Cerebellar nuclear complex (tissue), 1 donor: ENCODE results near the gene GALNT13.
"Not testable (repeated sequence)": the region's sequence is repeated elsewhere in the genome, so short reads cannot be mapped to it uniquely, and the experiment has no call there.

Source experiments
- DNase-seq, 2 experiments: peaks; one replicate each; lab custom pipeline; 2025; lab: John Stamatoyannopoulos, UW

The GALNT13 gene

DNA sequence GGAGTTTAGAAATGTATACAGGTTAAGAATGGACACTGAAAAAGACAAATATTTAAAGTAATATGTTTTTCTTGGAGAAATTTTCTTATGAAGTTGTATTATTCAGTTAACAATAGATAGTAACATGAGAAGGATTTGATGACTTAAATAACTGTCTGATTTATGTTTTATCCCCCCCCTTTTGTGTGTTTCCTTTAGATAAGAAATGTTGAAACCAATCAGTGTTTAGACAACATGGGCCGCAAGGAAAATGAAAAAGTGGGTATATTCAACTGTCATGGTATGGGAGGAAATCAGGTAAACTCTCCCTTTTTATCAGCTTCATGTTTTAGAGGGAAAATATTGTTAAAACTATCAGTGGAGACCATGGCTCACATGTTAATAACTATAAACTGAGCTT, 537.1 kb downstream of the GALNT13 start:
- no peak for DNase-seq

- DNase-seq, result no peak
These were observed 550.5 kb downstream of the GALNT13 start for GRCh38 chr2:154422251-154422650.

GRCh38 chr2:154425994-154426393, 554.3 kb downstream of the GALNT13 start:
- no peak for DNase-seq

DNA sequence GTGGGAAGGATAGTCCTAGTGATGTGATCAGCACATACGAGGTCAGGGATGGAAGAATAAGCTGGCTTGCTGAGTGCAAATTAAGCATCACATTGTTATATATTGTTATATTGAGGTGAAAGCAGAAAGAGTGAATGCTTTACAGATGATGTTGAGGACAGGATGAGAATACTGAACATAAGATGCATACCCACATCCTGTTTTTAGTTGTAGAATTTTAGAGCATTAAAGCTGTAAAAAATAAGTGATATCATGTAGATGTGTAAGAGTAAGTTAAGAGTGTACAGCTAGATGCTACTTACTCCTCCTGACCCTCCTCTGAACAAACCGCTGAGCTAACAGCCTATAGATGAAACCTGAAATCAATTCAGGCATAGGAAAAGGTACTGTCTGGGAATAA, 555.7 kb downstream of the GALNT13 start:
- DNase-seq, result no peak

DNA sequence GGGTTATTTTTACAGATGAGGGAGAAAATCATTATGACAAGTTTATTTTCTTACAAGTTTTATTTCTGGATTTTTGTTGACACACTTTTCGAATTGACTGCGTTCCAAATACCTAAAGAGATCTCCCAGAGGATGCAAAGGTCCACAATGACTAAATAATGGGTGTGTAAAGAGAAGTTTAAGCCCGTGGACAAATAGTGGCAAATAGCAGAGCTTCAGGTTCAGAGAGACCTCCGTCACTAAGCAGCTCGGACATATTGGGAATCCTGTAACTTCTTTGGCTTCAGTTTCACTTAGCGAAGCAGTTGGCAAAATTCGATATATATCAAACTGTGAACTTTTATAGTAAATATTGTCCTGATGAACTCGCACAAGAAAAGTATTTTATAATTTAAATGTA, 556.3 kb downstream of the GALNT13 start:
- DNase-seq, result no peak

DNA sequence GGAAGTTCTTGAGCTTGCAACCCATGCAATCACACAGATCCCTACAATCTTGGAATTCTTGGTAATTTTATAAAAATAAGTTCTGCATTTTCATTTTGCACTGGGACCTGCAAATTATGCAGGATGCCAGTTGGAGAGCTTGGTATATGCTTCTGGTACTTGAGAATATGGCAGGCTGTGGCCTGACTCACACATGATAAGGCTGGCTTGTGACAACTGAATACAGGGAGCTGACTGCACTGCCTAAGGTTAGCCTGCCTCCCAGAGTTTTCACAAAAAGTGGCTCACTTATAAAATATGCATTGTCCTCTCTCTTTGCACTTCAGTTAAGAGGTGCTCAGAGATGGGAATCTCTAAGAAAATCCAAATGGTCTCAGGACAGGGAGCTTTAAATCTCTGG, 561.3 kb downstream of the GALNT13 start:
- DNase-seq, result no peak

DNA sequence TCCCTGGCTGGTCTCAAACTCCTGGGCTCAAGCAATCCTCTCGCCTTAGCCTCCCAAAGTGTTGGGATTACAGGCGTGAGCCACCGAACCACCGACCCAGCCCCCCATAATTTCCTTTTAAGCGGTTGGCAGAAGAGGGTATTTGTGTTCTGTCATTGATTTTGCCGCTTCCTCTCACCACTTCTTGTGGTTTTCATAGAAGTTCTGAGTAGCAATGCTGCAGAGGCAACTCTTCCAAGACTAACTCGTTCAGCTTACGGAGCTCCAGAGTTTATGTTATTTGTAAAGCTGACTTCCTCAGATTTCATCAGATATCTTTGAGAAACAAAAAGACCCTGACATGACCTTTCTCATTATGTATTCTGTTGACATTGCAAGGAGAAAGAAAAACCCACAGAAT, 565.4 kb downstream of the GALNT13 start:
- no peak for DNase-seq

DNA sequence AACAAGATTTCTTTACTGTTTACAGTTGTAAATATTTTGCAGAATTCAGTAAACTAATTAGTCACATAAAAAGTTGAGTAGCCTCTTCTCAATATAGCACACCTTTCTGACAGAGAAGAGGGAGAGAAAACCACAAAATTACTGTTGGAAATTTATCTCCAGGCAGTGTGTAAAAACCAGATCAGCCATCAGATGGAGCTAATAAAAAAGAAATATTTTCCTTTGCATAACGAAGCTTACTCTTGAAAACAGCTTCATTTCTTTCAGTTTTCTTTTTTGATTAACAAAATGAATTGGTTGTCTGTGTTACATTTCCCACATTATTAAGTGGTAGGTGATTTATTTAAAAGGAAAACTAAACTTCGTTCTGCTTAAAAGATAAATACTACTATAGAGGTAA, 567.4 kb downstream of the GALNT13 start:
- DNase-seq, result no peak

DNA sequence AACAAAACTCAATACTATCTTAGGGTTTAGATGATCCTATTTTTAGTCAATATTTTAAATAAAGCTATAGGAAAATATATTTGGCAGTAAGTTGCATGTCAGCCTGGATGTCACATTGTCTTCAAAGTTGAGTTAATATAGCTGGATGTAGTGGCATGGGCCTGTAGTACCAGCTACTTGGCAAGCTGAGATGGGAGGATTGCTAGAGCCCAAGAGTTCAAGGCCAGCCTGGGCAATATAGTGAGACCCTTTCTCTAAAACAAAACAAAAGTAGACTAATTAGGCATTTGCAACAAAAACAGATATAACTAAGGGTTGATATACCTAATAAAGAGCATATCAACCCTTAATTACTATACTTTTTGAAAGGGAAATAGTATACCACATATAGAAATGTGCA, 572.2 kb downstream of the GALNT13 start:
- no peak for DNase-seq

GRCh38 chr2:154446324-154446723, 574.6 kb downstream of the GALNT13 start:
- no peak for DNase-seq

DNA sequence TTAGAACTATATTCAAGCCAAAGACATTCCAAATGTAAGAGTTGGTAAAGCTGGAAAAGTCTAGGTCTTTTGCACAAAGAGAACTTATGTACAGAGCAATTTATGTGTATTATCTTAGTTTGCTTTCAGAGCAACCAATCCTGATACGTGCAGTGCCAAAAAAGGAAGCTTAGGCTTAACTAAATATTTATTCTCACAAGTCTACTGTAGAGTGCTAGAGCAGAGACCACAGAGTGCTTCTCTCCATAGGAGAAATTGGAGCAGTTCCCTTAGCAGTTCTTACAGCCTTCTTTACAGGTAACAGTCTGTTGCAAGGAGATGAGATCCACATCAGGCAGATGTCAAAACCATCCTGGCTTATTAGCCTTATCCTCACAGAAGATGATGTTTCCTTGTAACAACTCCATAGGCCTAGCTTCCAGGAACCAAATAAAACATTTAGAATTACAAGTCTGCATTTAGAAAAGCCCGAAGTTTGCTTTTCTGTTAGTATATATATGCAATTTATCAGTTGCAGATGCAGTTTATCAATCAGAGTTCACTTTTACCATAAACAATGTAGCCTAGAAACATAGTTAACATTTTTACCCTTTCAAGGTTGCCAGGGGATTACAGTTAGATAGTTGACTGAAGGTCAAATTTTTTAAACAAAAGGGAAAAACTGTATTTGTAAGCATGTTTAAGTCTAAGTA, 576.2 kb downstream of the GALNT13 start:
- DNase-seq, result no peak

GRCh38 chr2:154449951-154450658, 578.4 kb downstream of the GALNT13 start:
- no peak for DNase-seq

DNA sequence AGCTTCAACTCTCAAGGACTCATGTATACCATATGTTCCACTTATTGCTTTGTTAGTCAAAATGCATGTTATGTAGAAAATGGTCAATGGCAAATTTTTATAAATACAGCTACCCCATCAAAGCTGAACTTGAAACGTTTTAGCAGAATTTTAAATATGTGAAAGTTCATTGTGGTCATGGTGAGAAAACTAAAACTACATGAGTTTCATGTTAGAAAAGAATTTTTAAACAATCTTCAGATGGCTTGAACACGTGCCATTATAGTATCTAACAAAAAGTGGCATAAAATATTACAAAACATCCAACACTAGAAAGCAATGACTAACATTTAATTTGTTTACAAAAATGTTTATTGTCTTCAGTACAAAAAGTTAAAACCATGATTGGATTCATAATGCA, 580.7 kb downstream of the GALNT13 start:
- DNase-seq, result no peak

DNA sequence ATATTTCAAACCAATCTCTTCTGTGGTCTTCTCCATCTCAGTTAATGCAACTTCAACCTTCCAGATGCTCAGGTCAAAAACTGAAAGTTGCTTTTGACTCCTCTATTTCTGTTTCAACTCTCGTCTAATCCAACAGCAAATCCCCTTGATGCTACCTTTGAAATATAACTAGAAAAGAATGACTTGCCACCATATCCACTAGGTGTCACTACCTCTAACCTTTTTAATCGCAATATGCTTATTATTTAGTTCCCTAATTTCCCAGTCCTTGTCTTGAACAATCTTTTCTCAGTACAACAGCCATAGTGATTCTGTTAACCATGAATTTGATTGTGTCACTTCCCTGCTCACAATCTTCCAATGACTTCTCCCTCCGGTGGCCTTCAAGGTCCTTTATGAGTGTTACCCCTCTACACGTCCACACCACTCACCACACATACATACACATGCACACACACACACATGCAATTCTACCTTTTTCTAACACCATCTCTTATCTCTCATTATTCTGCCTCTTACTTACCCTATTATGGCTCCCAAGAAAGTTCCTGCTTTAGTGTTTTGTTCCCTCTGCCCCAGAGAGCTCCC, 581.3 kb downstream of the GALNT13 start:
- DNase-seq, result no peak

GRCh38 chr2:154455166-154455565, 583.4 kb downstream of the GALNT13 start:
- DNase-seq, result no peak

- no peak for DNase-seq
These were observed 584.1 kb downstream of the GALNT13 start for GRCh38 chr2:154455866-154456265.

DNA sequence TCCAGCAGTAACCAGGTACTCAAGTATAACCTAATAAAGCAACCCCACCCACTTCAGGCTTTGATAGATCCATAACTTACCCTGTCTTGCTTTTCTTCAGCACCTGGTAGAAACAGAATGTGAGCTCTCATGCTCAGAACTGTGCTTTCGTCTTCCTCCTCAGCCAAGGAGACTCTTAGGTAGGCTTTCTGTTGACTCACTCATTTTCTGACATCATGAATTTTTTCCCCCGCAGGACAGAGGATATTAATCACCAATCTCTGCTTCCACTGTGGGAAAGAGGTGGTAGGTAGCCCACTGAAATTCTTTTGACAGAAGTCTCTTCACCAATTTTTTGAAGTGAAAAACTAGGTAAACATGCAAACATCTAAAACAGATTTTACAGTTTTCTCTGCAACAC, 585.6 kb downstream of the GALNT13 start:
- no peak for DNase-seq

DNA sequence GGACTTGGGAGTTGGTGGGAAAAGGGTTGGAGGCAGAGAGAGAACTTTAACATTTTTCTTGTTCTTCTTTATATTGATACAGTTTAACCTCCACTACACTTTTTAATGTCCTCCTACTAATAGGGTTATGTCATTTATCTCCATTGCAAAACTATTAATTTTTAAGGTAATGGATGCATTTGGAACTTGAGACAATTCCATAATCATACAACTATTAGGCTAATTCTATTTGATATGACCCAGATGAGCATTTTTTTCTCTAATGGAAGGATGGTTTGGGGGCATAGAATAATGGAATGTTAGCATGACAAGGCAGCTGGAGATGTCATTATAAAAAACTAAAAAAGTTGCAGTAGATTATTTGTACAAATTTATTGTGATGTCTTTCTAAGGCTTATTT, 587.6 kb downstream of the GALNT13 start:
- no peak for DNase-seq

DNA sequence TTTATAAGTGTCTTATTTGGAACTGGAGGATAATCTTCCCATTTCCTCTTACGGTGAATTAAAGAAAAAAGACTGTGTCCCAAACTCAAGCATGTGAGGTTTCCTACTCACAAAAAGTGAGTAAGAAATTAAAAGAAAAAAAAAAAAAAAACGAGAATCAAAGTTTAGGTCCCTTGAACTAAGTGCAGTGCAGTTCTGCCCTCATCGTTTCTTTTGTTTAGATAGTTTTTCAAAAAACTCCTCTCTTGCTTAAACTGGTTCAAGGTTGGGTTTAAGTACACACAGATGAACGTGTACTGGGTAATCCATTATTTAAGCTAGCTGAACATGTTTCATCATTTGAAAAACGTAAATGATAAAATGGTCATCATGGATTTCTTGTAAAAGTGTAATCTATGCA, 590.9 kb downstream of the GALNT13 start:
- DNase-seq, result no peak

DNA sequence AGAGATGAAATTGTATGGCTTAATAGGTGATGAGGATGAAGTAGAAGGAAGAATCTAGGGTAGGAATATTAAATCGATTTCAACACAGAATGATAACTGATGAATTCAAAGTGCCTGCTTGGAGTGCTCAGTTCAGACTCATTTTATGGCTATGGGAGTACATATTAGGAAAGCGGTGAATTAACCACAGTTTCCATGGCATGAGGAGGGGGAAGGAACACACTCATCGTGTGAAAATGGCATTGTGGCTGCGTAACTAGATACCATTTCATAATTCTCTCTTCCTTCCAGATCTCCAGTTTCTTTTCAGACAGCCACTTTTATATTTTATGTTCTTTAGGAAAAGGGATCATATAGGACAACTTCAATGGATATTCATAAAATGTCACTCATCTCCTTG, 594.5 kb downstream of the GALNT13 start:
- DNase-seq, result no peak

DNA sequence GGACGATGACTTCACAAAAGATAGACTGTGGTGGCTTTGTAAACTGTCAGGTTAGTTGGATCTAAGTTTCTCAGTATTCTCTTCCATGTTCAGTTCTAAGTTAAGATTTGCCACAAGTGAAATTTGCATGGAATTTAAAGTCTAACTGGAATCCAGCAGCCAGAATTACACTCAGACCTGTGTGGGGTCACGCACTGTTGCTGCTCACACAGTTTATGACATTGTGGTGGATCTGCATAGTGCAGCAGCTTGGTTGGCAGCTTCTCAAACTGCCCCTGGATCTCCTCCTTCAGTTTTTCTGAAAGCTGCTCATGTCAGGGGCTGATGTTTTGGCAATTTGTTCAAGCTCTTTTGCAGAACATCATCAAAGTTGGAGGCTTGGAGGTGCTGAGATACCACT, 598.7 kb downstream of the GALNT13 start:
- DNase-seq, result no peak

- not testable (repeated sequence) for DNase-seq
These were observed 599.8 kb downstream of the GALNT13 start for GRCh38 chr2:154471492-154471891.

GRCh38 chr2:154477319-154477718, 605.6 kb downstream of the GALNT13 start:
- no peak for DNase-seq
